Stimulated activated CD8-positive, alpha-beta memory T cell treated with anti-CD3 and anti-CD28 coated beads, Interleukin-15, amount 100 ng/mL, for 24 hours (primary cell): ENCODE data around the gene SHC3.

Experiments
- DNase-seq: peaks from one replicate; pipeline ENCODE4 v3.0.0-alpha.2; 2020; ENCODE audit warnings: low read depth

Gene SHC3

DNA sequence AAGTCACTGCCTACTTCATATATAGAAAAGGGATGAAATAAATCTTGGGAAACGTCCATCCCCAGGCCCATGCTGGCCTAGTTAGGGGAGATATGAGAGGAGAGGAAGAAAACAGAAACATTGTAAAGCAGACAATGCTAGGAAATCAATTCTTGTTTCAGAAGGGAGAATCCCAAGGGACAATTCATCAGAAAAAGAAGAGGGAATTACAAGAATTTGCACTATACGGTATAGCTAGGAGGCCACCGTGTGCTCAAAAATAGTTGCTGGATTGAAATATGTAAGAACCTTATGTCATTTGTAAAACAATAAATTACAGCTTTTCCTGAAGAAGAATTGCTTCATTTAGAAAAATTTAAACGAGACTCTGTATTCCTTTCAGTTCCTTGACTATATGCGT lies 8.3 kb upstream of the SHC3 start:
- no peak for DNase-seq

DNA sequence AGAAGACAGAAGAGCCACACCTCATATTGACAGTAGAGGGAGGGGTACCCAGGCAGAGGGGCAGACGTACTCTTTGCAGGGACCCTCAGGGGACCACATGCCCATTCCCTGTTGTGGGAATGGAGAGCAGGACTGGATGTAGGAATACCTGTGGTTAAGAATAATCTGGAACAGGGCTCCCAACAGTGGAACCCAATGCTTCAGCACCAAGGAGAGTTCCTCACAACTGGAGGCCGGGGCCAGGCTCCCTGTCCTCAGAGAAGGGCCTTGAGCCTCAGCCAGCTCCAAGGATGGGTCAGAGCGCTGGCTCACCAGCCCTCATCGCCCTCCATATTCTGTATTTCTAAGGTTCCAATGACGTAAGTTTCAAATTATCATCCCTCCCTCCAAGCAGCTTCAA lies 7.4 kb upstream of the SHC3 start:
- no peak for DNase-seq

DNA sequence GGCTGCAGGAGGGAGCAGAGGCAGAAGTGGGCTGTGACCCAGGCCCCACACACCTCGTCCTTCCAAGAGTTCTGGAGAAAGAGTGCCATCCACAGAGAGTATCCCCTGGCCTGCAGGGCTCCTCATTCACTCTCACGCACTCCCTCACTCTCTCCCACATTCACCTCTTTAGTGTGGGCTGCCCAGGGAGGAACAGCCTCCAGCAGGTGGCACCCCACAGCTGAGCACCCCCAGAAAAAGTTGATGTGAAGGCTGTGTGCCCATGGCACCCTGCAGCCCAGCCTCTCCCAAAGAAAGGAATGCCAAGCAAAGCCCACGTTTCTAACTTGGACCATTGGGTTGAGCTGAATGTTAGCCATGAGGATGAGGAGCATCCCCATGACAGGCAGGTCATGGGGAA lies 4.5 kb upstream of the SHC3 start:
- no peak for DNase-seq

DNA sequence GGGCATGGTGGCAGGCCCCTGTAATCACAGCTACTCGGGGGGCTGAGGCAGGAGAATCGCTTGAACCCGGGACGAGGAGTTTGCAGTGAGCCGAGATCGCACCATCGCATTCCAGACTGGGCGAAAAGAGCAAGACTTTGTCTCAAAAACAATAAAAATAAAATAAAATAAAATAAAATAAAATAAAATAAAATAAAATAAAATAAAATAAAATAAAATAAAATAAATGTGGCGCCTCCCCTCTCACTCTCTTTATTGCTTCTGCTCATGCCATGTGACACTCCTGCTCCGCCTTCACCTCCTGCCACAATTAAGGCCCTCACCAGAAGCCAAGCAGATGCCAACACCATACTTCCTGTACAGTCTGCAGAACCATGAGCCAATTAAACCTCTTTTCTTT lies 3.8 kb upstream of the SHC3 start:
- DNase-seq, result no peak

DNA sequence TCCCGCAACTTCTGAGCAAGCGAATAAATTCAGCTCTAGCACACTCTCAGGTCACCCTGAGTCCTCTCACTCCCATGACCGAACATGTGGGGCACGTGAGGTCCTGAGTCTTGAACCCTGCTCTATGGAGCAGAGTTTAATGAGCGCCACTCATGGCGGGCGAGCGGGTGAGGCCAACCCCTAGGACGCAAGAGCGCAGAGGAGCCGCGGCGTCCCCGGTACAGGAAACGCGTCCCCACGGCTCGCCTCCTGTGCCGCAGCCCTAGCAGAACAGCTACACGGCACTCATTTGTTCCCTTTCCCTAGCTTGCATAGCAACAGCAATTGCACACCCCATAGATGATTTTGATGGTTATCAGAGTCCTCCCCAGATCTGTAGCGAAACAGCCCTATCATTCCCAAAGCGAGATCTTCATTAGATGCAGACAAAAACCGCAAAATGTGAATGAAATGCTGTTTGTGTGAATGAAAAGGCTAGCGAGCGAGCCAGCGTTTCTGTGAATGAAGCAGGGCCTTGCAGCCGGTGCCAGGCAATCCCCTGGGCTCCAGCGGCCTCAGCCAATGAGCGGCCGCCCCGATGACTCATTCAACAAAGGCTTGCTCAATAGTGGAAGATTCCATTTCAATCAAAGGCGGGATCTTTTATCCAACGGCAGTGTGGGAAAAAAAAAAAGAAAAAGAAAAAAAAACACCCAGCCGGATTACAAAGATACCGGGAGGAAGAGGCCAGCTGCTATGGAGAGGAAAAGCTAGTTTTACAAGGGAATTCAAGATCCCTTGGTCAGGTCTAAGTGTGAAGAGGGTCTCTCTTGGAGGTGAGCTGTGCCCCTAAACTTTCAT lies 1.5 kb upstream of the SHC3 start:
- DNase-seq, result no peak

DNA sequence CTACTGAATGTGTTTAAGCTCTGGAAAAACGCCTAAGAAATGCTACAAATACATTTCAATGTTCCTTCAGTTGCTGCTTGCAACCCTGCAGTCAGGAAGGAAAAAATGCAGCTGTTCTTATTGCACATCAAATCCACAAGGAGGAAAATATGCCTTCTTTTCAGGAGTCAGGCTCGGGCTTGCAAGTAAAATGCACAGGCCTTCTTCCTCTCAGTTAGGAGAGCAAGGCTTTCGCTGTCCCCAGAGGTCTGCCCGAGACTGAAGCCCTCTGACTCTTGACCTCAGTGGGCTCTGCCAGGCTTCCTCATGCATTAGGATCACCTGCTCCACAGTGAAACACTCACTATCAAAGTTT lies 899 bp upstream of the SHC3 start:
- DNase-seq, result no peak

DNA sequence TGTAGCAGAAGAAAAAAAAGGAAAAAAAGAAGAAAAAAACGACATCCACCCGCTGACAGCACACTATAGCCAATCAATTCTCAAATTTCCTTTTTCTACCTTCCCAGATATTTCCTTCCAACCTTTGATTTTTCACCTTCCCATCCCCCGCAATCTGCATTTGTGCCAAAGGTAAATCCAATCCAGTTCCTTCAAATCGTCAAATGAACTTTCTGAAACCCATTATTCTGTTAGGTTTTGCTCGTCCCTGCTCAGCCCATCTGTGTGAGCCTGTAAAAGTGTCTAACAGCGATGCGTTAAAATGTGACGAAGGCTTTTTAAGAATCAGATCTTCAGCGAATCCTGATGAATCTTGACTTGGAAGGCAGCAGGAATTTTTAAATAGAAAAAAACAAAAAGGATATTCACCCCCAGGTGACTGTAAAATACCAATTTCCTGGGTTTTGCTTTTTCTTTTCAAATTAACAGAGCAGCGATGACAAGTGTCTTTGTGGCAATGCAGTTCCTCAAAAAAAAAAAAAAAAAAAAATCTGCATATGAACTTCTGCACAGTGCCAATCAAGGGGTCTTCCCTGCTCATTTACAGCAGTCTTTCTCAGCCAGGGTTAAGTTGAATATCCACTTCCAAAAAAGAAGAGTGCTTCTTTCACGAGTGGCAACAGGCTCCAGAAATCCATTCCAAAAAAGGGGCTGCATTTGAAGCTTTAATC lies 367 bp upstream of the SHC3 start:
- no peak for DNase-seq

DNA sequence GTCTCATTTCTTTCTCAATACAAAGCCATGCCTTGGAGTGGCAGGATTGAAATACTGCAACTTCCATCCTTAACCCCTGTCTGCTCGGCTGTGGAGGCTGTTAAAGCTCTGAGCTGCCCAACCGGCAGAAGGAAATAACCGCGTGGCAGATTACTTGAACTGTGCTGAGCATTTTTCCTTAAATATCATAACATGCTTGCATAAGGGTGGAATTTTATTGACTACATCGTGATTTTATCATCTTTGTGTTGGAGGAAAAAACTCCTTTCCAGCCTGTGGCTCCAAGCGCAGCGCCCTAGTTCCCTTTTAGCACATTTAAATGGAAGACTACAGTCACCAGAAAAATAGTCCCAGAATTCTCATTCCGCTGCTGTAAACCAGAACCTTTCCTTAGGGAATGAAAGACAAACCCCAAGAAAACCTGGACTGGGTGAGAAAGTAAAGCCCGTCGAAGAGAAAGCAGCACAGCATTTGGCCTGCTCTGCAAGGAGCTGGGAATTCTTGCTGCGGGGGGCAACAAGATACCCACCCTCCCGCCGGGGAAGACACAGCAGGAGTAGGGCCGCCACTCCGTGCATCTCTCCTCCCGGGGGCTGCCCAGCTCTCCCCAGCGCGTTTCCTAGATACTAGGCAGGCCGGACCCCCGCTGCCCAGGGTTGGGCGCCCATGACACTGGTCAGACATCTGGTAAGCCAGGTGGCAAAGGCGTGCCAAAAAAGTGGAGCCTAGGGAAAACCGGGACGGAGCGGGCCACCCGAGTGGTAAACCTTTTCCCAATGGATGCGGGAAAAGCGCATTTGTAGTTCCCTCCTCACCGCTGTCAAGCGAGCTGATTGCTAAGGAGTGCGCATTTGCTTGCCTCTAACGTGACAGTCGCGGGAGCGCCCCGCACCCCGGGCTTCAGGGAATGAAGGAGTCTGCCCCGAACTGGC lies 1.3 kb downstream of the SHC3 start:
- no peak for DNase-seq

DNA sequence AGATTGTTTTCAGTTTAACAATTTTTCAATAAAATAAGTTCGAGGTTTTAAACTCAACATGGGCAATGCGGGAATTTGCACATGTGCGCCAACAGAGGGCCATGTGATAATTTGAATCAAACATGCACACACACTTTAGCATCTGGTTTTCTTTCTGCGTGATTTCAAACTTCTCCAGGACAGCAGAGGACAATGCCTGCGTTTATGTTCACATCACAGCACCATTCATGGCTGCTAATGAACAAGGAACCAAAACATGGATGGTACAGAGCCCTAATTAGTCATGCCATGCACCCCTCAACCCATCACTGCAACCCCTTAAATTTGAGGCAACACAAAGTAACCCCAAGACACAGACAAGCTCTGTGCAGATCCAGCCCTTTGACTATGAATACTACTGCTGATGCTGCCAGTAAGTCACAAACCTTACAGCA lies 2.8 kb downstream of the SHC3 start:
- DNase-seq, result no peak

DNA sequence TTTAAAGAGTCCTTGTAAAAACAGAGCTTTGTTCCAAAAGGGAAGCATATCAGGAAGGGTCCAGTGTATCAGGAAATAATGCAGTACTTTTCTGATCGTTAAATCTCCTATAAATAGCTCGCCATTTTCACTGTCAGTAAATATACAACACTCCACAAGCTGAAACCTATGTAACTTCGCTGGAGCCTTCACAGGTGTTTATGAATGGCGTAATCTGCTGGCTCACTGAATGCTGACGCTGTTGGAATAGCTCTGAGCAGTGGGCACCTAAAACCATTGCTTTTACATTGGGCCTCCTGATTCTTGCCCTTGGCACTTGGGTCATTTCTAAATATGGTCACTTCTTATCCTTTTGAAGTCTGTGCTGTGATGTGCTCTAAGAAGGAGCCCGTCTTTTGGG lies 4.3 kb downstream of the SHC3 start:
- no peak for DNase-seq

DNA sequence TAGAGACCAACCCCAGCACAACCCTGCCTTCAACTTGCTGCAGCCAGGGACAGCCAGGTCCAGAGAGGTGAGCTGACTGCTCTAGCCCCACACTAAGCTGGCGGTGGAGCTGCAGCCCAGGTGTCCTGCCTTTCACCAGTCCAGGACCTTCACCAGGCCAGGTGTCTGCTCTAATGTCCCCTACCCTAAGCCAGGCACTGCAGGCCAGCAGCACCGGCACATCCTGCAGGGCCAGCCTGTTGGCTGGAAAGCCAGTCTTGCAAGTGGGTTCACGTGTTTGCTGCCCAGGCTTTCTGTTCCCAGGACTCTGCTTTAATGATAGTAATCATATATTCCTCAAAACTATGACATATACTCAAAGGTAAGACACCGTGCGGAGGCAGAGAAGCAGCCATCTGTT lies 5.5 kb downstream of the SHC3 start:
- no peak for DNase-seq

DNA sequence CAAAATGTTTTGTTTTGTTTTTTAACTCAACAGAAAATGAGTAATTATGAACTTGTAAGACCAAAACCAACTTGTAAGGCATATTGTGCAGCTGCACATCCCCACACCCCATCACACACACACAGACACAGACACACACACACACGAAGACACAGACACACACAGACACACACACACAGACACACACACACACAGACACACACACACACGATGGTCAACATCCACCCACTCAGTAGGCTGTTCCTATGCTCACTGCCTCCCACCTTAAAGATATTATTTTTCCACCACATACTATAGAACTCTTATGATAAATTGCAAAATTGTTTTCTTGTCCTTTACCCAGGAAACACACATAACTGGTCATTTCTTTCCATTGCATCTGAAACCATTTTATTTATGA lies 6.2 kb downstream of the SHC3 start:
- DNase-seq, result no peak

DNA sequence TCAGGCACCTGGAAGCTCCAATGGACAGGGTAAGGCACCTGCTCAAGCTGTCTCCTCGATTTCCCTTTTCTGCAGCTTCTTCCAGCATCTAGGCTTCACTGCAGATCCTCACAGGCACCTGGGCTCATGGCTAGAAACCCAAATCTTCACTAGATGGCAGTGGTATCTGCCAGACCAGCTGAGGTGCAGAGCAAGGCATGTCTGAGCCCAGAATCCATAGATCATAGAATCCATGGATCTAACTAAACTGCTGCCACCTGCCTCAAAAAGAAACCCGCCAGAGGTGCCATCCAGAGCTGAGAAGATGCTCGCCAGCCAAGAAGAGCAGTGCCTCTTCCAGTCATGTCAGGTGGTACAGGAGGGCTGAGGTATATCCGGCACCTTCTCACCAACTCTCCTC lies 6.9 kb downstream of the SHC3 start:
- DNase-seq, result no peak

DNA sequence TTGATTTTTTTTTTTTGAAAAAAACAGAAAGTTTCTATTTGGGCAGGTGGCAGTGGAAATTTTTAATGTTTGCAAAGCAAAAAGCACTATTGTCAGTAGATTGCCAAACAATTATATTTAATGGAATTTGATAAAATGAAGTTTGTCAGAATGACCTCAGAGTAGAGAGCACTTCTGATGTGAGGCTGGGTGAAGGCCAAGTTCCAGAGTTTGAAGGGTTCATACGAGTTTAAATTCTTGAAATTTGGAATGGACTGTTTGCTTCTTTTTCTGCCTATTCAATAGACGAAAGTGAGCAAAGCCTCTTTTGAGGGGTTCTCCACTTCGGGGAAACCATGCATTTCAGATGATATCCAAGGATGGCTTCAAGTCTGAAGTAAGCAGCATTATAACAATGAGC lies 7.4 kb downstream of the SHC3 start:
- no peak for DNase-seq

DNA sequence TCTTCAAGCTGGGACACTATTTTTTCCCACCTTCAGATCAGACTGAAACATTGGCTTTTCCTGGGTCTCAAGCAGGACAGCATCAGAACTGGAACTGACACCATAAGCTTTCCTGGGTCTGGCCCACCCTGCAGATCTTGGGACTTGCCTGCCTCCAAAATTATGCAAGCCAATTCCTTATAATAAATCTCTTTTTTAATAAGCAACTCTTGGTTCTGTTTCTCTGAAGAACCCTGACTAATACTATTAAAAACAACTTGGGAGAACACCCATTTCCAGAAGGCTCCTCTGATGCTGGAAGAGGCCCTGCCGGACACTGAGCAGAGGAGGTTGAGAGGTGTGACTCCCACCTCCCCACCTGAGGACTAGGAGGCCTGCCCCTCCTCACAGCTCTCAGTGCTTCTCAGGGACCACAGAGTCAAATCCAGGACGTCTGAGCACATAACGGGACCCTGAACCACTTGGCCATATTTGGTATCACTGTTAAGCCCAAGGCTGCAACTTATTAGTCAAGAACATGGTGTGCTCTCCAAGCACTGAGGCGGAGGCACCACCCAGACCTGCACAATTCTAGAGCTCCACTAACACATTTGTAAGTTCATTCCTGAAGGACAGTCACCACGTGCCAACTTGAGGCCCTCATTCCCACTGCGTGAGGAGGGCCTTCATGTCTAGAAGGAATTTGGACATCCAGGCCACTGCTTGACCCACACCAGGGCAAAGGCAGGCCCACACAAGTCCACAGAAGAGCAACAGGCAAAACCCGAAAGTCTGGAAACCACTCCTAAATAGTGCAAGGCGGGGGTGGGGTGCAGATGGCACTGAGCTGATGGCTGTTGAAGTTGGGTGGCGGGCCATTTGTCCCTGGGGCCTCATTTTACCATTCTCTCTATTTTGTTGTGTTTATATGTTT lies 9.5 kb downstream of the SHC3 start:
- no peak for DNase-seq

DNA sequence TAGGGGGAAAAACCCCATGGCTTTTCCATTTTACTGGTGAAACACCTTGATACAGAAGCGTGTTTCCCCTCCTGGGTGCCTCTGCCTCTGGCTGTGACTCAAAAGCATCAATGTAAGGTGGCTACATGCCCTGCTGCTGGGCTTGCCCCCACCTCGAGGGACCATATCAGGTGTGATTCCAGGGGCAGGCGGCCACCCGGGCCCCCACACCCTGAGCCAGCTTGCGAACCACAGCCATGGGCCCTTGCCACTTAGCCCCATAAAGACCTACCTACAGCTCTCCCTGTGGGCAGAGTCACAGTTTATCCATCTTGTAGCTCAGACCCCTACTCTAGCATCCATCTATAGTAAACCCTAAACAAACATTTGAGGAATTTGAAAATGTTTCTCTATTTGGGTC lies 10.8 kb downstream of the SHC3 start:
- no peak for DNase-seq

DNA sequence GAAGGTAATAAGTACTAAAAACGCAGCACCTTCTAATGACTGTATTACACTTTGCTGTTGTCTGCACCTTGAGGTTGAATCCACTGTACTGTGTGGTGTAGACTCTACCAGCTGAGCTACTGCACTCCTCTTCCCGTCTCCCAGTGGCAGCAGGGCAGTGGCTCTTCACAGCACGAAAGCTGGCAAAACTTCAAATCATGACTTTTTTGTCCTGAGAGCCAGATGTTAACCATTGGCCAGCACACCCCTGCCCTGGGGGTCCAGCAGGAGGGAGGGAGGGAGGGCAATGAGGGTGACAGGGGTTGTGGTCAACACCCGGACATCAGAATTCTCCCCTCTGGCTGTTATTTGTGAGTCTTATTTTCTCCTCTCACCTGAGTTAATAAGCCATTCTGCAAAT lies 11.8 kb downstream of the SHC3 start:
- DNase-seq, result no peak

DNA sequence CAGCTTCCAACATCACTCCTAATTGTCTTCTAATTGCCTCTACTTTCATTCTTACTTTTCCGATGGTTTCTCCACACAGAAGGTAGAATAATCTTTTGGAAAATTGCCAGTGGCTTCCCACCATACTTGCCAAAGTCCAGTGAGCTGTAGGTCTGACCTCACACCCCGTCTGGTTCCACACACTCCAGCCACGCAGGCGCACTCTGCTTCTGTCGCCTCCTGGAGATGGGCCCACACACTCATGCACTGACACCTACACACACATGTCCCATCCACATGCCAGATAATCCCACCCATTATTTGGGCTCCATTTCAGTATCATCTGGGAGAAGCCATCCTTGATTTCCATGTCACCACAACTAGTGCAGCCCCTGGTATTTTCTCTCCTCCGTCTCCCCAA lies 12.7 kb downstream of the SHC3 start:
- no peak for DNase-seq

DNA sequence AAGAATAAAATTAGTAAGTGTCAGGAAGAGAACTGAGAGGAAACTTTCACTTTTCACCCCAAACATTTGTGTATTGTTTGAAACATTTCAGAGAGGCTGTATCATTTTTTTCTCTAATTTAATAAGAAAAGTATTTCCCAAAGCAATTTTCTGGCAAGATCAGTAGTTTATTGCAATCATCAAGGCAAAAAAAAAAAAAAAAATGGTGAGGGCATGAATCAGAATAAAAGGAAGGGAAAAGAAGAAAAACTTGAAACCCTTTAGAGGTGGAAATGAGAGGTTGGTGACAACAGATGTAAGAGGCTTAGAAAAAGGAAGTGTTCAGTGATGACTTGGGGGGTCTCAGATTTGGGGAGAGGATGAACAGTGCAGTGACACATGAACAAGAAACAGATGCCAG lies 13.3 kb downstream of the SHC3 start:
- DNase-seq, result no peak

DNA sequence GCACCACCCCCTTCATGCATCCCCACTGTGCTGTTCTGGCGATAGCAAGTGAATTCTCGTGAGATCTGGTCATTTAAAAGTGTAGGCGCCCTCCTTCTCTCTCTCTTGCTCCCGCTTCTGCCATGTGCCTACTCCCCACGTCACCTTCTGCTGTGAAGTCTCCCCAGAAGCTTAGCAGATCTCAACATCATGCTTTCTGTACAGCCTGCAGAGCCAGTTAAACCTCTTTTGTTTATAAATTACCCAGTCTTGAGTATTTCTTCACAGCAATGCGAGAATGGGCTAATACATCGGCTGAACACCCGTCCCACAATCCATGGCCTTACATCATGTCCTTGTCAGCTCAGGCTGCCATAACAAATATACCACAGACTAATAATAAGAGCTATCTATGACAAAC lies 17.4 kb downstream of the SHC3 start:
- DNase-seq, result no peak

DNA sequence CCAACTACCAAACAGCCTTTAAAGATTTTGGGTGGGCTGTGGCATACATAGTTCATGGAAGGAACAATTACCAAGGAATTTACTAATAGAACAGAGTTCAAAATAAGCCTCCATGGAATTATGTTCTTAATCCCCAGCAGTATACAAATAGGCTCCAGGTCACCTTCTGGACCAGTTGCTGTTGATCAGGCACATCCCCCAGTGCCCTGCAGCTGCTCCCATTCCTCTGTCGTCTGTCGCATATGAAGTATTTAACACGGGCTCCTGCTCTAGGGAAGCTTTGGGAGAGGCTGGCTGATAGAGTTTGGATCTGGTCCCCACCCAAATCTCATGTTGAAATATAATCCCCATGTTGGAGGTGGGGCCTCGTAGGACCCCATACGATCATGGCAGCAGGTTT lies 17.8 kb downstream of the SHC3 start:
- DNase-seq, result no peak
